Astrocyte (in vitro differentiated cells and primary cell): ENCODE data around the gene GHRHR. TPM values are rescaled to one million over a fixed set of nuclear protein-coding genes. Genes with fewer than 3 reads are reported as not detected.

ENCODE experiments used
- DNase-seq: peaks from one replicate; pipeline ENCODE4 v3.0.0-alpha.2; 2010; ENCODE audit warnings: low read depth
- FAIRE-seq: peaks from 2 replicates; lab custom pipeline; 2011; peaks lifted over from hg19 to GRCh38; lab: Jason Lieb, UNC
- H2AFZ ChIP-seq: 2 replicates; pipeline ENCODE4 v1.6.0; 2012; ENCODE audit warnings: low read depth, low read length, inconsistent platforms
- H3K27ac ChIP-seq: 2 replicates; pipeline ENCODE4 v1.5.1; 2011; ENCODE audit warnings: low read depth, low read length, inconsistent platforms
- H3K27me3 ChIP-seq: 2 replicates; pipeline ENCODE4 v1.6.0; 2011; ENCODE audit warnings: low read length, inconsistent platforms; ENCODE audit not compliant: insufficient read depth
- H3K36me3 ChIP-seq: 2 replicates; pipeline ENCODE4 v1.5.1; 2011; ENCODE audit warnings: low read length, inconsistent platforms; ENCODE audit not compliant: insufficient read depth
- H3K4me1 ChIP-seq: 2 replicates; pipeline ENCODE4 v1.5.1; 2011; ENCODE audit warnings: low read length, inconsistent platforms; ENCODE audit not compliant: insufficient read depth
- H3K4me2 ChIP-seq: 2 replicates; pipeline ENCODE4 v1.6.0; 2012; ENCODE audit warnings: low read length, inconsistent platforms
- H3K4me3 ChIP-seq: 2 replicates; pipeline ENCODE4 v1.5.1; 2011; ENCODE audit warnings: low read depth, mild to moderate bottlenecking, low read length, inconsistent platforms; ENCODE audit not compliant: insufficient read depth
- H3K79me2 ChIP-seq: 2 replicates; pipeline ENCODE4 v1.6.0; 2012; ENCODE audit warnings: mild to moderate bottlenecking, low read length, inconsistent platforms; ENCODE audit not compliant: insufficient read depth
- H3K9ac ChIP-seq: 2 replicates; pipeline ENCODE4 v1.6.0; 2012; ENCODE audit warnings: mild to moderate bottlenecking, low read length, inconsistent platforms
- H3K9me3 ChIP-seq: 2 replicates; pipeline ENCODE4 v1.5.1; 2012; ENCODE audit warnings: low read depth, mild to moderate bottlenecking, low read length, inconsistent platforms; ENCODE audit not compliant: insufficient read depth
- H4K20me1 ChIP-seq: 2 replicates; pipeline ENCODE4 v1.6.0; 2012; ENCODE audit warnings: low read length, inconsistent platforms; ENCODE audit not compliant: insufficient read depth
- H3K27ac Mint-ChIP-seq: one replicate; pipeline ENCODE4 v1.8.0; 2021; ENCODE audit warnings: mild to moderate bottlenecking, mixed read lengths; ENCODE audit not compliant: unreplicated experiment
- H3K27me3 Mint-ChIP-seq: one replicate; pipeline ENCODE4 v1.8.0; 2021; ENCODE audit warnings: low read depth, mixed read lengths; ENCODE audit not compliant: unreplicated experiment
- H3K36me3 Mint-ChIP-seq: one replicate; pipeline ENCODE4 v1.8.0; 2021; ENCODE audit warnings: low read depth, mixed read lengths; ENCODE audit not compliant: unreplicated experiment
- H3K4me1 Mint-ChIP-seq: one replicate; pipeline ENCODE4 v1.8.0; 2021; ENCODE audit warnings: low read depth, mixed read lengths; ENCODE audit not compliant: unreplicated experiment
- H3K4me3 Mint-ChIP-seq: one replicate; pipeline ENCODE4 v1.8.0; 2021; ENCODE audit warnings: mild to moderate bottlenecking, moderate library complexity, mixed read lengths; ENCODE audit not compliant: unreplicated experiment
- H3K9me3 Mint-ChIP-seq: one replicate; pipeline ENCODE4 v1.8.0; 2021; ENCODE audit warnings: mild to moderate bottlenecking, mixed read lengths; ENCODE audit not compliant: unreplicated experiment
- EZH2 ChIP-seq: IDR thresholded peaks from 2 replicates; pipeline ENCODE4 v1.6.1; 2012; ENCODE audit warnings: mild to moderate bottlenecking, low read length, inconsistent platforms; ENCODE audit not compliant: insufficient read depth
- total RNA-seq: library from RNA; stranded (reverse); gene quantifications from 2 replicates; pipeline ENCODE4 v1.2.1, GENCODE V29; 2021
- TF ChIP-seq, protein P1 (sequence below): IDR thresholded peaks from 2 replicates; pipeline ENCODE4 v1.5.1; 2011; ENCODE audit warnings: low read depth, mild to moderate bottlenecking, inconsistent platforms, low read length, moderate library complexity; ENCODE audit not compliant: insufficient read depth

The GHRHR gene
- total RNA-seq, 1 donor from 2014 or later = not detected

DNA sequence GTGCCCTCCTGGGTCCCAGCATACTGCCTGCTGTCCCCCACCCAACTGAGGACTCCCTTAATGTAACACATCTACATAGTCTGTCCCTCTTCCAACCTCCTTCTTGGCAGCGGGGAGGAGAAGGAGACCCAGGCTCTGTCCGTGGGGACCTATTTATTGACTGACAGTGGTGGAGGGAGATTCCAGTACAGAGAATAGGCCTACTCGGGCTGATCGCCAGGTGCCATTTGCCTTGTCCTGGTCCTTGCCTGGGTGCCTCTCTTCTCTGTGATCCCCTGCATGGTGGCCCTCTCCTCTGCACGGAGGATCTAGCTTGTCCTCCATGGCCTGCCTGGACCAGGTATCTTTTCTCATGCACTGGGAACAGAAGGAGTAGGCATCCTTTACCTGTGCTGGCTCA lies 17.0 kb downstream of the GHRHR start:
- no peaks in the 10 kb centered on the region for H3K9me3 Mint-ChIP-seq
- H4K20me1 ChIP-seq = peaks cover 5% of the 10 kb centered on the region
- no peaks in the 10 kb centered on the region for H3K36me3 ChIP-seq

DNA sequence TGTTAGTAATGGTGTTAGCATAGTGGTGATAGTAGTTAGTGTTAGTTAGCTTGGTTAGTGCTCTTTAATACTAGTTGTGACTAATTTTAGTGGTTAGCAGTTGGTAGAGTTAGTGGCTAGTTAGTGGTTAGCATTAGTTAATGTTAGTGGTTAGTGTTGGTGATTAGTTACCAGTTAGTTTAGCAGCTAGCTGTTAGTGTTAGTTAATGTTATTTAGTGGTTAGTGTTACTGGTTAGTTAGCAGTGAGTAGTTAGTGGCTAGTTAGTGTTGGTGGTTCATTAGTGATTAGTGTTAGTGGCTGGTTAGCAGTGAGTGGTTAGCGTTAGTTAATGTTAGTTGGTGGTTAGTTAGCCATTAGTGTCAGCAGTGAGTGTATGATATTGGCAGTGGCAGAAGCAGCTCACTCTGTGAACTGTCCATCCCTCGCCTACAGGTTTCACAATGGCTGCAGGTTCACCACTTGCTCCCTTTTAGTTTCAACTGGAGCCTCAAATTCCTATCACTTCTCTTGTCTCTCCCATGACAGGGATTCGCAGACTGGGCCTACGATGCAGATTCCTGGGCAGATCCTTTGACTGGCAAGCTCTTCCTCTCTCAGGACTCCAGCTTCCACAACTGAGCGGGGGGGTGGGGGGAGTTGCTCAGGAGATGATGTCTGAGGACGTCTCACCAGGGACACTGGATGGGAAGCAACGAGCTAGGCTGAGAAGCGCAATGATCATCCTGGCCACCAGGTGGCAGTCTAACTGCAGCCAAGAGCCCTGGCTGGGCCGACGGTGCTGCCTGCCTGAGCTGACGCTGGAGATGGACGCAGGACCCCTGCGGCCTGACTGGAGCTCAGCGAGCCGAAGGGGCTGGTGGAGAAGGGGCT lies 19.5 kb downstream of the GHRHR start:
- H3K36me3 ChIP-seq = no peaks in the 10 kb centered on the region
- TF ChIP-seq, protein P1, sequence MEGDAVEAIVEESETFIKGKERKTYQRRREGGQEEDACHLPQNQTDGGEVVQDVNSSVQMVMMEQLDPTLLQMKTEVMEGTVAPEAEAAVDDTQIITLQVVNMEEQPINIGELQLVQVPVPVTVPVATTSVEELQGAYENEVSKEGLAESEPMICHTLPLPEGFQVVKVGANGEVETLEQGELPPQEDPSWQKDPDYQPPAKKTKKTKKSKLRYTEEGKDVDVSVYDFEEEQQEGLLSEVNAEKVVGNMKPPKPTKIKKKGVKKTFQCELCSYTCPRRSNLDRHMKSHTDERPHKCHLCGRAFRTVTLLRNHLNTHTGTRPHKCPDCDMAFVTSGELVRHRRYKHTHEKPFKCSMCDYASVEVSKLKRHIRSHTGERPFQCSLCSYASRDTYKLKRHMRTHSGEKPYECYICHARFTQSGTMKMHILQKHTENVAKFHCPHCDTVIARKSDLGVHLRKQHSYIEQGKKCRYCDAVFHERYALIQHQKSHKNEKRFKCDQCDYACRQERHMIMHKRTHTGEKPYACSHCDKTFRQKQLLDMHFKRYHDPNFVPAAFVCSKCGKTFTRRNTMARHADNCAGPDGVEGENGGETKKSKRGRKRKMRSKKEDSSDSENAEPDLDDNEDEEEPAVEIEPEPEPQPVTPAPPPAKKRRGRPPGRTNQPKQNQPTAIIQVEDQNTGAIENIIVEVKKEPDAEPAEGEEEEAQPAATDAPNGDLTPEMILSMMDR = peak; percentile 75
- TF ChIP-seq EZH2 = no peak
- Mint-ChIP-seq H3K4me3 (no peak overlapping the region), H3K27me3 (peaks cover 55% of the 10 kb centered on the region), H3K27ac (no peak overlapping the region), H3K36me3 (no peaks in the 10 kb centered on the region), H3K9me3 (no peaks in the 10 kb centered on the region), H3K4me1 (peaks cover 3% of the 10 kb centered on the region)
- peaks cover 19% of the 10 kb centered on the region for H3K27me3 ChIP-seq
- H3K4me3 ChIP-seq = no peak overlapping the region
- peak; percentile 88 for FAIRE-seq
- H4K20me1 ChIP-seq = no peaks in the 10 kb centered on the region
- H3K9ac ChIP-seq = no peak overlapping the region
- H3K4me1 ChIP-seq = no peaks in the 10 kb centered on the region
- DNase-seq = peak; percentile 31
- H3K9me3 ChIP-seq = no peaks in the 10 kb centered on the region
- H3K27ac ChIP-seq = no peak overlapping the region
- no peaks in the 10 kb centered on the region for H3K79me2 ChIP-seq
- H3K4me2 ChIP-seq = no peak overlapping the region
- no peak overlapping the region for H2AFZ ChIP-seq

More for the DNA sequence above, 17.0 kb downstream of the GHRHR start:
- Mint-ChIP-seq H3K36me3 (peaks cover 3% of the 10 kb centered on the region), H3K27ac (no peak overlapping the region), H3K4me1 (peaks cover 3% of the 10 kb centered on the region), H3K4me3 (no peak overlapping the region), H3K27me3 (peaks cover 54% of the 10 kb centered on the region)
- Histone ChIP-seq H3K27ac (no peak overlapping the region), H3K9me3 (no peaks in the 10 kb centered on the region), H3K79me2 (no peaks in the 10 kb centered on the region), H3K9ac (no peak overlapping the region), H3K4me3 (no peak overlapping the region), H2AFZ (no peak overlapping the region), H3K27me3 (peaks cover 40% of the 10 kb centered on the region), H3K4me1 (no peaks in the 10 kb centered on the region), H3K4me2 (no peak overlapping the region)
- TF ChIP-seq EZH2 = no peak
- TF ChIP-seq, protein P1 = no peak
- no peak for FAIRE-seq
- DNase-seq = no peak

DNA sequence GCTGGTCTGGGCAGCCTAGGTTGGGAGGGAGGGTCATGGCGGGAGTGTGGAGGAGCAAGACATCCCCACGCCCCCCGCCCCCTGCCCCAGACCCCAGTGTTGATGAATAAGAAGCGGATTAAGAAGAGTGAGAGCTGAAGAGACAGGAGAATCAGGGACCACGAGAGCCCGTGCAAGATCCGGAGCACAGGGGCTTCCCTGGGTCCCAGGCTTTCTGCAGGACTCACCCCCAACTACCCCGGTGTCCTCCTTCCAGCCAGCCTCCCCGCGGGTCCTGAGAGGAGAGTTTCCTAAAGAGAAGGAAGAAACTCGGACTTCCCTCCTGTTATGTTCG lies 20.1 kb downstream of the GHRHR start:
- H3K4me1 ChIP-seq = no peaks in the 10 kb centered on the region
- H3K9ac ChIP-seq = no peak overlapping the region
- no peak overlapping the region for H3K27ac ChIP-seq
- FAIRE-seq = no peak
- peaks cover 49% of the 10 kb centered on the region for H3K27me3 Mint-ChIP-seq
- no peak for DNase-seq
- peaks cover 15% of the 10 kb centered on the region for H3K27me3 ChIP-seq
- no peaks in the 10 kb centered on the region for H3K36me3 ChIP-seq
- peaks cover 3% of the 10 kb centered on the region for H3K4me1 Mint-ChIP-seq
- H3K4me3 Mint-ChIP-seq = no peak overlapping the region
- H3K9me3 ChIP-seq = no peaks in the 10 kb centered on the region
- H3K27ac Mint-ChIP-seq = no peak overlapping the region
- H2AFZ ChIP-seq = no peak overlapping the region
- TF ChIP-seq EZH2 = no peak
- TF ChIP-seq, protein P1 = no peak
- H3K4me3 ChIP-seq = no peak overlapping the region
- H4K20me1 ChIP-seq = no peaks in the 10 kb centered on the region
- H3K36me3 Mint-ChIP-seq = no peaks in the 10 kb centered on the region
- no peak overlapping the region for H3K4me2 ChIP-seq
- H3K79me2 ChIP-seq = no peaks in the 10 kb centered on the region
- H3K9me3 Mint-ChIP-seq = no peaks in the 10 kb centered on the region
